NCI-H2227 treated with DMSO at 0.1 percent for 48 hours (cell line): ENCODE measurements around the gene MYH4.

Source experiments
- DNase-seq: peaks from one replicate; lab custom pipeline; 2025; lab: John Stamatoyannopoulos, UW

Gene MYH4

GRCh38 chr17:10421900-10422542 is 47.3 kb downstream of the MYH4 start, which contains the start of gene MYH8:
Gene MYH8, minus strand, starts transcription at chr17:10421950. Its CDS starts 1,723 bp downstream, at chr17:10420227.
- no peak for DNase-seq

DNA sequence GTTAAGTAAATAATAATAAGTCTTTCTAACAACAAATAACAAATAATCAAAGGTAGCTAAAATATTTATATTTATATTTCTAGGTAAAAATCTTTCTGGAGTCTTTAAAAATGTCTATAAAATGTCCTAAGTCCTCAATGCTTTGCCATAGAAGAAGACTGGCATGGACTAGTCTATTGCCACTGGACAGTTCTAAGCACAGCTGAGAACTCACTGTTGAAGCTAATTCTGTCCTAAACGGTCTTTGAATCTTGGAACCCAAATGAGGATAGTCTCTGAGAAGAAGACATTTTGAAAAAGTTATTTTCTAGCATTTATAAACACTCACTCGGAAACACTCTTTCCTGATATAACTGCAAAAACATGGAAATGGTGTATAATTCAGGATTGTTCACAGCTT is 48.1 kb downstream of the MYH4 start:
- no peak for DNase-seq

GRCh38 chr17:10420811-10421210 is 48.5 kb downstream of the MYH4 start:
- DNase-seq, result no peak

- no peak for DNase-seq
Measured at GRCh38 chr17:10417431-10417830, 51.9 kb downstream of the MYH4 start.

- no peak for DNase-seq
Measured at GRCh38 chr17:10415161-10415560, 54.2 kb downstream of the MYH4 start.

GRCh38 chr17:10403589-10403988 is 65.8 kb downstream of the MYH4 start:
- DNase-seq, result no peak

DNA sequence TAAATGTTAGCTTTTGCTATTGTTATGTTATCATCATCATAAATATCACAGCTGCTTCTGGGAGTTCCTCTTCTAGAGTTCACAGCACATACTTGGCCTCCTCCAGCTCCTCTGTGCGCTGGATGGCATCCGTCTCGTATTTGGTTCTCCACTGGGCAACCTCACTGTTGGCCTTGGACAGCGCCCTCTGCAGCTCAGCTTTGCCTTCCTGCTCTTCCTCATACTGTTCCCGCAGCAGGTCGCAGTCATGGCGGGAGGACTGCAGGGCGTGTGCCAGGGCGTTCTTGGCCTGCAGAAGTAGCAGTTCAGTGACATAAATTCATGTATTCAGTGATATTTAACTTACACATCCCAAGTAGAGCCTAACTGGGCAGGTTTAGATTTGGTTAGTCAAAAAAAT is 71.0 kb downstream of the MYH4 start:
- no peak for DNase-seq

DNA sequence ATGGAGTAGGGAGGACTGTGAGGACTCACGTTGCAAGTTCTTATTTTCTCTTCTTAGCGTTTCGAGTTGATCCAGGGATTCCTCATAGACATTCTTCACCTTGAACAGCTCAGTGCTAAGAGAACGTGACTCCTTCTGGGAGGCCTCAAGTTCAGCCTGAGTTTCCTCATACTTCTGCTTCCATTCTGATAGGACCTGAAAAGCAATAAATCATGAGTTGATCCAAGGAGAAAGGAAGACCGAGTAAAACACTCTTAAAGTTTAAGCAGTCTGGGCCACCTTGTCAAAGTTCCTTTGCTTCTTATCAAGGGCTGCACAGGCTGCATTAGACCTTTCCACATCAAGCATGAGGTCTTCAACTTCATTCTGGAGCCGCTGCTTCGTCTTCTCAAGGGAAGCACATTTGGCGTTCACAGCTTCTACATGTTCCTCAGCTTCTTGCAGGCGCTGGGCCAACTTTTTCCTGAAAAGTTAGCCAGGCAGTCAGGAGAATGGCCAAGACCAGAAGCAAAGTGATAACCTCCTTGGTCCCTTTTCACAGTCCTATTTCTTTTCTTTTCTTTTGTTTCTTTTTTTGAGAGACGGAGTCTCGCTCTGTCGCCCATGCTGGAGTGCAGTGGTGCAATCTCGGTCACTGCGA is 72.7 kb downstream of the MYH4 start:
- no peak for DNase-seq

- no peak for DNase-seq
Measured at GRCh38 chr17:10394201-10394887, 75.0 kb downstream of the MYH4 start.
